K562 (cell line): ENCODE measurements around the gene FHIT. TPM values are rescaled to one million over a fixed set of nuclear protein-coding genes. Genes with fewer than 3 reads are reported as not detected.

Source experiments
- ATAC-seq: fragments of 200-7000 bp; cut with Tn5 transposase; 3 replicates; pipeline ENCODE4 v1.9.1; 2020; ENCODE audit warnings: moderate library complexity
- BruUV-seq: library from RNA; stranded (reverse); fragments of 400-500 nt; replicated peaks from 2 replicates; lab custom pipeline; 2021; lab: Mats Ljungman, UMichigan
- CTCF ChIA-PET: fragments of 300-600 bp; formaldehyde crosslinking; extraction: SDS; loops from one replicate; lab custom pipeline; 2021; ENCODE audit warnings: low intra/inter-chr PET ratio; lab: Yijun Ruan, JAX
- POLR2A ChIA-PET: fragments of 300-600, 350-650 bp; sonication (Branson Sonifier 250); formaldehyde crosslinking; extraction: SDS; loops from one replicate; lab custom pipeline; 2021; ENCODE audit warnings: antibody characterized with exemption, inconsistent platforms; lab: Yijun Ruan, JAX
- DNase-seq, 4 experiments: peaks; one replicate each; pipeline versions ENCODE4 v3.0.0 to v3.0.0-alpha.2; 2011 to 2018; ENCODE audit warnings: low spot score in 3 of 4, mixed read lengths in 3 of 4; ENCODE audit errors: extremely low read depth in 1 of 4
- FAIRE-seq: peaks from 2 replicates; lab custom pipeline; 2011; peaks lifted over from hg19 to GRCh38; lab: Jason Lieb, UNC
- H2AFZ ChIP-seq: 2 replicates; pipeline ENCODE4 v1.6.0; 2011; ENCODE audit warnings: low read depth, low read length, control low read depth, inconsistent platforms
- H3K27ac ChIP-seq: fragments of 200-600 bp; 3 replicates; pipeline ENCODE4 v1.8.0; 2011; ENCODE audit warnings: low read depth, mild to moderate bottlenecking, control low read depth, inconsistent platforms, low read length, moderate library complexity, mixed read lengths; ENCODE audit errors: extremely low read depth
- H3K27me3 ChIP-seq, 2 experiments: fragments of 300-600 bp in 1 of 2; 2 replicates in 1 of 2; 3 replicates in 1 of 2; pipeline versions ENCODE4 v1.6.0 to v1.8.0; 2011; ENCODE audit warnings: inconsistent platforms in 2 of 2, low read length in 2 of 2, mild to moderate bottlenecking in 1 of 2, mixed read lengths in 1 of 2, moderate library complexity in 1 of 2; ENCODE audit not compliant: control insufficient read depth in 2 of 2, insufficient read depth in 2 of 2
- H3K36me3 ChIP-seq: fragments of 300-600 bp; 3 replicates; pipeline ENCODE4 v1.8.0; 2011; ENCODE audit warnings: mild to moderate bottlenecking, low read length, inconsistent platforms; ENCODE audit not compliant: control insufficient read depth, insufficient read depth
- H3K4me1 ChIP-seq, 2 experiments: fragments of 200-600 bp in 1 of 2; replicated peaks in 1 of 2; 2 replicates in 1 of 2; 3 replicates in 1 of 2; pipeline versions ENCODE4 v1.5.1 to v1.8.0; 2011; ENCODE audit warnings: inconsistent platforms in 2 of 2, low read length in 2 of 2, mild to moderate bottlenecking in 1 of 2, mixed read lengths in 1 of 2, moderate library complexity in 1 of 2; ENCODE audit not compliant: control insufficient read depth in 2 of 2, insufficient read depth in 2 of 2
- H3K4me2 ChIP-seq: 2 replicates; pipeline ENCODE4 v1.6.1; 2011; ENCODE audit warnings: low read length, control low read depth, inconsistent platforms, mixed read lengths; ENCODE audit not compliant: insufficient read depth
- H3K4me3 ChIP-seq: fragments of 200-600 bp; sonication (generic), shearing (Covaris generic); 2 replicates; pipeline ENCODE4 v1.5.1; 2016; ENCODE audit warnings: control low read depth, inconsistent platforms
- H3K79me2 ChIP-seq: fragments of 200-600 bp; 3 replicates; pipeline ENCODE4 v1.8.0; 2011; ENCODE audit warnings: low read length, inconsistent platforms; ENCODE audit not compliant: control insufficient read depth, insufficient read depth
- H3K9ac ChIP-seq, 2 experiments: 2 replicates each; pipeline versions ENCODE4 v1.6.0 to v1.6.1; 2011; ENCODE audit warnings: low read depth in 2 of 2, low read length in 2 of 2, control low read depth in 1 of 2, inconsistent platforms in 1 of 2, mild to moderate bottlenecking in 1 of 2, mixed read lengths in 1 of 2; ENCODE audit not compliant: insufficient read depth in 1 of 2
- H3K9me1 ChIP-seq: one replicate; pipeline ENCODE4 v1.6.0; 2011; ENCODE audit warnings: inconsistent platforms, mild to moderate bottlenecking, low read length, moderate library complexity; ENCODE audit not compliant: control insufficient read depth, insufficient read depth
- H3K9me3 ChIP-seq: replicated peaks from 2 replicates; pipeline ENCODE4 v1.5.1; 2011; ENCODE audit warnings: low read depth, low read length, inconsistent platforms; ENCODE audit not compliant: control insufficient read depth, insufficient read depth
- H4K20me1 ChIP-seq: replicated peaks from 2 replicates; pipeline ENCODE4 v1.6.1; 2011; ENCODE audit warnings: low read length, inconsistent platforms, mixed read lengths; ENCODE audit not compliant: control insufficient read depth, insufficient read depth
- BDP1 ChIP-seq: IDR thresholded peaks from 3 replicates; pipeline ENCODE4 v1.6.1; 2011; ENCODE audit not compliant: insufficient read length, insufficient read depth
- EHMT2 ChIP-seq: fragments of 450-650 bp; IDR thresholded peaks from 2 replicates; pipeline ENCODE4 v1.6.1; 2018; ENCODE audit warnings: antibody characterized with exemption
- HMG20A ChIP-seq: fragments of 450-650 bp; formaldehyde crosslinking; conservative IDR thresholded peaks from 2 replicates; pipeline ENCODE4 v1.4.0; 2020; ENCODE audit warnings: mild to moderate bottlenecking, mixed read lengths
- MTF1 ChIP-seq: fragments of 250-450 bp; sonication (Bioruptor Pico); IDR thresholded peaks from 2 replicates; pipeline ENCODE4 v1.9.0; 2021; ENCODE audit warnings: moderate library complexity, mild to moderate bottlenecking, inconsistent platforms, borderline replicate concordance
- POLR2G ChIP-seq: fragments of 200-400 bp; formaldehyde crosslinking; IDR thresholded peaks from 2 replicates; pipeline ENCODE4 v1.6.1; 2017; ENCODE audit warnings: low read depth, mild to moderate bottlenecking, antibody characterized with exemption, low read length, moderate library complexity
- PTBP1 ChIP-seq: fragments of 200-400 bp; formaldehyde crosslinking; IDR thresholded peaks from 2 replicates; pipeline ENCODE4 v1.6.1; 2017; ENCODE audit warnings: low read depth, low read length
- PTRF ChIP-seq: fragments of 450-650 bp; IDR thresholded peaks from 2 replicates; pipeline ENCODE4 v1.6.1; 2016; ENCODE audit warnings: mild to moderate bottlenecking, missing genetic modification characterization, missing compliant biosample characterization
- SFPQ ChIP-seq: fragments of 200-400 bp; formaldehyde crosslinking; IDR thresholded peaks from 2 replicates; pipeline ENCODE4 v1.6.1; 2017; ENCODE audit warnings: mild to moderate bottlenecking, low read depth, low read length, moderate library complexity
- SRSF9 ChIP-seq: fragments of 200-400 bp; formaldehyde crosslinking; IDR thresholded peaks from 2 replicates; pipeline ENCODE4 v1.6.1; 2017; ENCODE audit warnings: low read depth, low read length, borderline replicate concordance
- TBL1XR1 ChIP-seq, 2 experiments: IDR thresholded peaks; 2 replicates each; pipeline ENCODE4 v1.6.1; 2012; ENCODE audit warnings: improper control_type of control experiment in 2 of 2, low read length in 2 of 2, mild to moderate bottlenecking in 1 of 2
- THAP7 ChIP-seq: fragments of 250-450 bp; sonication (Bioruptor Pico); IDR thresholded peaks from 2 replicates; pipeline ENCODE4 v1.5.0; 2021
- TOE1 ChIP-seq, 2 experiments: fragments of 450-650 bp in 1 of 2; sonication (generic) in 1 of 2; formaldehyde crosslinking in 1 of 2; IDR thresholded peaks; 2 replicates each; pipeline versions ENCODE4 v1.7.1 to v1.8.0; 2016 to 2022; ENCODE audit warnings: borderline replicate concordance in 2 of 2, mild to moderate bottlenecking in 2 of 2, antibody characterized with exemption in 1 of 2, inconsistent platforms in 1 of 2, low read depth in 1 of 2, missing genetic modification reagents in 1 of 2, moderate library complexity in 1 of 2
- YY1 ChIP-seq, 3 experiments: IDR thresholded peaks; 2 replicates each; pipeline ENCODE4 v1.6.1; 2011; ENCODE audit warnings: low read length in 2 of 3, mild to moderate bottlenecking in 2 of 3, moderate library complexity in 2 of 3, borderline replicate concordance in 1 of 3, control low read depth in 1 of 3, low read depth in 1 of 3; ENCODE audit not compliant: insufficient read depth in 3 of 3, insufficient replicate concordance in 2 of 3, control insufficient read depth in 1 of 3, insufficient read length in 1 of 3; ENCODE audit errors: extremely low read depth in 1 of 3
- ZBTB7A ChIP-seq: IDR thresholded peaks from 2 replicates; pipeline ENCODE4 v1.6.1; 2011; ENCODE audit warnings: low read depth, mild to moderate bottlenecking, low read length, moderate library complexity, borderline replicate concordance; ENCODE audit not compliant: control insufficient read depth
- WGBS: fragments of 100-300 bp; shearing (Covaris generic); methylation state at CpG from one replicate; pipeline ENCODE4 v1.1.6; 2016; ENCODE audit warnings: low coverage, mixed read lengths; ENCODE audit not compliant: insufficient coverage; ENCODE audit errors: missing lambda C conversion rate; 5-methylcytosine and 5-hydroxymethylcytosine counted together
- in situ Hi-C: fragments of 300-500 bp; cut with MboI; formaldehyde crosslinking; loops from 4 replicates; pipeline ENCODE4 v1.15.0; 2018; ENCODE audit warnings: inconsistent platforms, mixed read lengths
- intact Hi-C: fragments of 100-400 bp; cut with micrococcal nuclease; formaldehyde crosslinking; loops from 2 replicates; pipeline ENCODE4 v1.14.2; 2022
- polyA plus RNA-seq, 8 experiments: library from polyadenylated mRNA; depleted of rRNA in 4 of 8; stranded (reverse) in 5 of 8; unstranded in 3 of 8; fragments of >200 nt; fragmentation: Nextera tagmentation in 2 of 8; fragmentation: Illumina TruSeq in 1 of 8; extraction: Ambion mirVana in 2 of 8; extraction: Trizol in 1 of 8; gene quantifications; 2 replicates each; pipeline versions ENCODE4 v1.2.1 to v1.2.3, GENCODE V29; 2011 to 2014; ENCODE audit warnings: inconsistent platforms in 1 of 8, missing spikeins in 1 of 8
- total RNA-seq, 7 experiments: library from RNA; depleted of rRNA in 6 of 7; stranded (reverse); fragments of >200 nt in 6 of 7; fragmentation: Illumina TruSeq in 2 of 7; extraction: Trizol in 2 of 7; gene quantifications; 2 replicates each; pipeline versions ENCODE4 v1.2.1 to v1.2.3, GENCODE V29; 2011 to 2021; ENCODE audit warnings: low replicate concordance in 1 of 7
- TF ChIP-seq, protein P1 (sequence below): sonication (generic); formaldehyde crosslinking; IDR thresholded peaks from 2 replicates; pipeline ENCODE4 v1.8.1; 2023; ENCODE audit warnings: mild to moderate bottlenecking, missing genetic modification reagents

Gene FHIT
- total and polyA plus RNA-seq, 9 of the 15 experiments (the other 6 are each of a cell fraction or from before 2014, with no cell fraction given), result 1.7 to 9.1 (median 4.3) TPM

DNA sequence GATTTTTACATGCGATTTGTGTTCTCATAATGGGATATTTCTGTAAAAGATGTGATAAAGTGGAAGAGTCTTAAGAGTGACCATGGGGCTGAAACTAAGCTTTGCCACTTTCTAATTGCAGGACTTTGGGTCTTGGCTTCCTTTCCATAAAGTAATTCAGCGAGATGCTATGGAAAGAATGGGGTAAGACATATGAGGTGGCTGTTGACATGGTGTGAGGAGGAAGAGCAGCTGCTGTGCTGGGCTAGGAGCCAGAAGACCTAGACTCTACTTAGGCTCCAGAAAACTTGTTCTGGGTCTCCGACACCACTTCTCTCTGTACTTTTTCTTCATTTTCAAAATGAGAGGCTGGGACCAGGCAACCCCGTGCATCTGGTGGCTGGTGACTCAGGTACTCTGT lies 1547.0 kb downstream of the FHIT start:
- H3K4me2 ChIP-seq, result no peak overlapping the region
- no peaks in the 10 kb centered on the region for H3K79me2 ChIP-seq
- no peaks in the 10 kb centered on the region for H3K9me3 ChIP-seq
- no peak for TF ChIP-seq HMG20A (CRISPR knock-in tag)
- TF ChIP-seq THAP7, result no peak
- TF ChIP-seq PTBP1, result no peak
- no peak for TF ChIP-seq TOE1 (IDR thresholded peaks at IDR 0.05; ENCODE audit: borderline replicate concordance)
- no peak for TF ChIP-seq TOE1 (CRISPR knock-in tag; IDR thresholded peaks at IDR 0.05; ENCODE audit: borderline replicate concordance, low read depth)
- TF ChIP-seq ZBTB7A, result no peak
- no peak for TF ChIP-seq BDP1
- no peak for TF ChIP-seq PTRF
- TF ChIP-seq EHMT2, result no peak
- TF ChIP-seq YY1 (IDR thresholded peaks at IDR 0.05; ENCODE audit: borderline replicate concordance in 1 of 3, control insufficient read depth in 1 of 3, extremely low read depth in 1 of 3, insufficient read depth in 3 of 3, insufficient read length in 1 of 3, insufficient replicate concordance in 2 of 3, low read depth in 1 of 3, low read length in 2 of 3), result no peak
- TF ChIP-seq TBL1XR1 (IDR thresholded peaks at IDR 0.05; ENCODE audit: low read length in 2 of 2), result no peak
- no peak for TF ChIP-seq SFPQ
- TF ChIP-seq SRSF9, result no peak
- no peak for TF ChIP-seq POLR2G
- TF ChIP-seq, protein P1, sequence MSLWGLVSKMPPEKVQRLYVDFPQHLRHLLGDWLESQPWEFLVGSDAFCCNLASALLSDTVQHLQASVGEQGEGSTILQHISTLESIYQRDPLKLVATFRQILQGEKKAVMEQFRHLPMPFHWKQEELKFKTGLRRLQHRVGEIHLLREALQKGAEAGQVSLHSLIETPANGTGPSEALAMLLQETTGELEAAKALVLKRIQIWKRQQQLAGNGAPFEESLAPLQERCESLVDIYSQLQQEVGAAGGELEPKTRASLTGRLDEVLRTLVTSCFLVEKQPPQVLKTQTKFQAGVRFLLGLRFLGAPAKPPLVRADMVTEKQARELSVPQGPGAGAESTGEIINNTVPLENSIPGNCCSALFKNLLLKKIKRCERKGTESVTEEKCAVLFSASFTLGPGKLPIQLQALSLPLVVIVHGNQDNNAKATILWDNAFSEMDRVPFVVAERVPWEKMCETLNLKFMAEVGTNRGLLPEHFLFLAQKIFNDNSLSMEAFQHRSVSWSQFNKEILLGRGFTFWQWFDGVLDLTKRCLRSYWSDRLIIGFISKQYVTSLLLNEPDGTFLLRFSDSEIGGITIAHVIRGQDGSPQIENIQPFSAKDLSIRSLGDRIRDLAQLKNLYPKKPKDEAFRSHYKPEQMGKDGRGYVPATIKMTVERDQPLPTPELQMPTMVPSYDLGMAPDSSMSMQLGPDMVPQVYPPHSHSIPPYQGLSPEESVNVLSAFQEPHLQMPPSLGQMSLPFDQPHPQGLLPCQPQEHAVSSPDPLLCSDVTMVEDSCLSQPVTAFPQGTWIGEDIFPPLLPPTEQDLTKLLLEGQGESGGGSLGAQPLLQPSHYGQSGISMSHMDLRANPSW (CRISPR knock-in tag), result no peak
- TF ChIP-seq MTF1 (CRISPR knock-in tag), result no peak
- no peak for ATAC-seq
- FAIRE-seq, result no peak
- intact Hi-C loops (no loop called here), in situ Hi-C loops (no loop called here)
- no peak overlapping the region for H3K27ac ChIP-seq
- no peak overlapping the region for H2AFZ ChIP-seq
- H3K4me3 ChIP-seq, result no peak overlapping the region
- POLR2A ChIA-PET, result no interaction called here
- no peaks in the 10 kb centered on the region for H3K4me1 ChIP-seq
- 0% methylated on average over 4 of the region's 4 CpGs for WGBS
- H4K20me1 ChIP-seq, result no peaks in the 10 kb centered on the region
- BruUV-seq, result no TSS peak
- H3K36me3 ChIP-seq, result no peaks in the 10 kb centered on the region
- H3K27me3 ChIP-seq, result no peaks in the 10 kb centered on the region
- CTCF ChIA-PET, result no interaction called here
- no peak overlapping the region for H3K9ac ChIP-seq
- no peaks in the 10 kb centered on the region for H3K9me1 ChIP-seq
- no peak for DNase-seq
